HG02973 (cell line): Measurements from ENCODE around the gene EMCN.

Source experiments
- ATAC-seq: cut with Tn5 transposase; IDR thresholded peaks from one replicate; pipeline ENCODE4 v1.9.1; 2021; ENCODE audit warnings: moderate library complexity; ENCODE audit not compliant: unreplicated experiment

Gene EMCN

GRCh38 chr4:100493756-100494155, 24.1 kb downstream of the EMCN start:
- no peak for ATAC-seq

GRCh38 chr4:100492129-100492528, 25.7 kb downstream of the EMCN start:
- no peak for ATAC-seq

DNA sequence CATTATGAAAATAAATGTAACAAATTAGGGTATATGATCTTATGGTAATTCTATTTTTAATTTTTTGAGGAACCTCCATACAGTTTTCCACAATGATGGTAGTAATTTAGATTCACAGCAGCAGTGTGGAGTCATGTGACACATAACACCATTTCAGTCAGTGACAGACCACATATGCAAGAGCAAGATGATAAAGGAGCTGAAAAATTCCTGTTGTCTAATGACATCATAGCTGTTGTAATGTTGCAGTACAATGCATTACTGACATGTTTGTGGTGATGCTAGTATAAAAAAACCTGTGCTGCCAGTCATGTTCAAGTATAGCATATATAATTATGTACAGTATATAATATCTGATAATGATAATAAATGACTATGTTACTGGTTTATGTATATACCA, 28.5 kb downstream of the EMCN start:
- ATAC-seq, result no peak

- ATAC-seq, result no peak
Observed at GRCh38 chr4:100486496-100486895, 31.3 kb downstream of the EMCN start.

GRCh38 chr4:100483796-100484195, 34.0 kb downstream of the EMCN start:
- ATAC-seq, result no peak

GRCh38 chr4:100479971-100480370, 37.9 kb downstream of the EMCN start:
- no peak for ATAC-seq

DNA sequence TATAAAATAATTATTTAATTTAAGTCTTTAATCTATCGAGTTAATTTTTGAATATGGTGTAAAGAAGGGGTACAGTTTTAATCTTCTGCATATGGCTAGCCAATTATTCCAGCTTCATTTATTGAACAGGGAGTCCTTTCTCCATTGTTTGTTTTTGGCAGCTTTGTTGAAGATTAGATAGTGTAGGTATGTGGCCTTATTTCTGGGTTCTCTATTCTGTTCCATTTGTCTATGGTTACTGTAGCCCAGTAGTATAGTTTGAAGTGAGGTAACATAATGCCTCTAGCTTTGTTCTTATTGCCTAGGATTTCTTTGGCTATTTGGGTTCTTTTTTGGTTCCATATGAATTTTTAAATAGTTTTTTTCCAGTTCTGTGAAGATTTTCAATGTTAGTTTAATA, 48.3 kb downstream of the EMCN start:
- no peak for ATAC-seq

- no peak for ATAC-seq
Observed at GRCh38 chr4:100466501-100466900, 51.3 kb downstream of the EMCN start.

DNA sequence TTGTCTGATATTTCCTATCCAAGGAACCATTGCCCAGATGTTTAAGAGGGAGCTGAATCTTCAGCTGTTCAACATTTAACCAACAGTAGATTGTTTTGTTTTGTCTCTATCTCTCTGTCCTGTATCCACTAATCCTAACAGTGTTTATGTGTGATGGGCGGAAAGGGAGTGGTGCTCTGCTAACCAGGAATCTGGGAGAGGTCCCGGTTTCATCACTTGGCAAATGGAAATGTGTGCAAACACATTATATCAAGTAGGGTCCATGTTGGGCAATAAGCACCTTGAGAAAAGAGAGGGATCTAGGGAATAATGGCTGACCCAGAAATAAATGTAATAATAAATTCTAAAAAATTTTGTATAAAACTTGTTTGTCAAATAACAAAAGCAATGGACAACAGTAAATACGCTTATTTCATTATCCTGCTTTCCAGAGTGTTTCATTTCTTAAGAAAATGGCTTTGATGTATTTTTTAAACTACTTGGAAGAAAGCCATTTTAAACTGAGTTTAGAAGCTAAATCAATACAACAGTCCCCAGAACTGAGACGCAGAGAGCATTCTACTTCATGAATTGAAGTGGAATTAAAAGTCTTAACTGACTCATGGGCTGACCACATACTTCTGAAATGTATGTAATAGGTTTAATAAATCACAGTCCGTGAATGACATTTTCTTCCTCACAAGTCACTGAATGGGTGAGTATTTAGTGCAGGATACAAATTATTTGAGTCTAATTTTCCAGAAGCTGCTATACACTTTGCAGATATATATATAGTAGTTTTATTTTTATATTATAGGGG, 55.8 kb downstream of the EMCN start:
- ATAC-seq, result no peak

DNA sequence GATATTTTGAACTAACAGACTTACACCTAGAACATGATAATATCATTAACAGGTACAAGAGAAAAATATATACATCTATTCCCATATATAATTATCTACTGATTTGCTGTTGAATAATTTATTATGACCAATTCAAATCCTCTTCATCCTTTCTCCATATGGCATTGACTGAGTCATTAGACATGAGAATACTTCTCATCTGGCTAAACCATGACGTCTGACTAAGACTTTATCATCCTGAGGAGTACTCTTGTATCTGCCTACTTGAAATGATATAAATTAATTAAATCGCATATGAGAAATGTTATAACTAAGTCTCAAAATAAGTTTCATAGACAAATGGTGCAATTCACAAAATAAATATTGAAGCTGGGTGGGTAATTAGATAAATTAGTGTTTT, 67.4 kb downstream of the EMCN start:
- ATAC-seq, result no peak

GRCh38 chr4:100431416-100431815, 86.4 kb downstream of the EMCN start:
- ATAC-seq, result no peak

DNA sequence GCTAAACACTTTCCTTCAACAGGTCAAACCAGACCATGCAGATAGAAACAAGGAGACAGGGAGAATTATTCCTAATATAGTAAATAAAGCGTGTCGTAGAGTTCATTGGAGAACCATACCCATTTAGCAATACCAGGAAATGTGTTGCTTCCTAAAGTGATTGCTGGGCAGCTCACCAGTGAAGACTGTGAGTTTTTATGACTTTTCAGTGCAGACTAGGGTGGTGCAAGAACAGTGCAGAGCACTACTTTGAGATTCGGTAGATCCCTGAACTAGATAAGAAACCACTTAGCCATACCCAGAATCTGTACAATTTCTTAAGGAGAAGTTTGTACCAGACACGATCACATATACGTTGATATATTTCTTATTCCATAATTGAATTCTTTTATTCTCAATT, 87.4 kb downstream of the EMCN start:
- no peak for ATAC-seq

DNA sequence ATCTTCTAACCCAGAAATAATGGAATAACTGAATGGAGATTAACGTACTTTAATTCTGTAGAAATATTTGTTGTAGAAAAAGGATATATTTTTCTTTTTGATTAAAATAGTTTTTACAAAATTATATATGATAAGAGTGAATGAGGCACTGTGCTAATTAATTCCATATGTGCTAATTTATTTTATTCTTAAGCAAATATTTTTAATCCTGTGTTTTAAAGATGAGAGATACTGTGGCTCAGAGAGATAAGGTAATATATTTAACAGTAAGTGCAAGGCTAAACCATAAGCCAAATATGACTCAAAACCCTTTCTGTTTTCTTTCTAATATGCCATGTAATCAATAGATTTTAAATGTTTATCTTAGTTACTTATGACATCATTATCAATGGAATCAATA, 88.2 kb downstream of the EMCN start:
- no peak for ATAC-seq

DNA sequence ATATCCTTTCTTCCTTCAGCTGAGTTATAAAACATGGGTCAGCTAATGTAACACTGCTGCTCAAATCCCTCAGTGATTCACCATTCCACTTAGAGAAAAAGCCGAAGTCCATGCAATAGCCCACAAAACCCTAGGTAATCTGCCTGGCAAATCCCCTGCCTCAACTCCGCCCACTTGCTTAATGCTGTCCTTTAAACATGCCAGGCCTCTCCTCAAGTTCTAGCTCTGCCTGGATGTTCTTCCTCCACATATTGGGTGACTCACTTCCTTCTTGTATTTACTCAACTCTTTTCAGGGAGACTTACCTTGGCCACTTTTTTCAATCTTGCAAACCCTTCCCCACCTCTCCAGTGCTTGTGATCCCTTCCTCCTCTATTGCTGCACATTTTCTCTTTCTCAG, 89.8 kb downstream of the EMCN start:
- no peak for ATAC-seq

DNA sequence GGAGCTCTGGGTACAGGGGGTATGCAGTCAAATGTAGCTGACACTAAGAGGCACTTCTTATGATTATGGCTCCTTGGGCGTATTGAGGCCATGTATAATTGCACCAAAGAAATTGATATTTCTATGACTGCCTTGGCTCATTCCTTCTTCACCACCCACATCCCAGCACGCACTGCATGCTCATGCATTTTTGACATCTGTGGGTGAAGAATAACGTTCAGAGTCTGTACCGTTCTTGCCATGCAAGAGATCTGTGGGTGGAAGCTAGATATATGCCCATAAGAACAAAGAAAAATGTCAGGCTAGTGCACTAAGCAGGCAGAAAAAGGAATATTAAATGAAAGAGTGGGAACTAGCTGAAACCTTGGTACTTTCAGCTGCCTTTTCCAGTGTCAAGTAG, 93.4 kb downstream of the EMCN start:
- no peak for ATAC-seq

- ATAC-seq, result no peak
Observed at GRCh38 chr4:100422894-100423293, 94.9 kb downstream of the EMCN start.

- ATAC-seq, result no peak
Observed at GRCh38 chr4:100421361-100421978, 96.4 kb downstream of the EMCN start.

GRCh38 chr4:100420571-100420970, 97.3 kb downstream of the EMCN start:
- ATAC-seq, result no peak

- no peak for ATAC-seq
Observed at GRCh38 chr4:100417565-100417964, 100.3 kb downstream of the EMCN start.

DNA sequence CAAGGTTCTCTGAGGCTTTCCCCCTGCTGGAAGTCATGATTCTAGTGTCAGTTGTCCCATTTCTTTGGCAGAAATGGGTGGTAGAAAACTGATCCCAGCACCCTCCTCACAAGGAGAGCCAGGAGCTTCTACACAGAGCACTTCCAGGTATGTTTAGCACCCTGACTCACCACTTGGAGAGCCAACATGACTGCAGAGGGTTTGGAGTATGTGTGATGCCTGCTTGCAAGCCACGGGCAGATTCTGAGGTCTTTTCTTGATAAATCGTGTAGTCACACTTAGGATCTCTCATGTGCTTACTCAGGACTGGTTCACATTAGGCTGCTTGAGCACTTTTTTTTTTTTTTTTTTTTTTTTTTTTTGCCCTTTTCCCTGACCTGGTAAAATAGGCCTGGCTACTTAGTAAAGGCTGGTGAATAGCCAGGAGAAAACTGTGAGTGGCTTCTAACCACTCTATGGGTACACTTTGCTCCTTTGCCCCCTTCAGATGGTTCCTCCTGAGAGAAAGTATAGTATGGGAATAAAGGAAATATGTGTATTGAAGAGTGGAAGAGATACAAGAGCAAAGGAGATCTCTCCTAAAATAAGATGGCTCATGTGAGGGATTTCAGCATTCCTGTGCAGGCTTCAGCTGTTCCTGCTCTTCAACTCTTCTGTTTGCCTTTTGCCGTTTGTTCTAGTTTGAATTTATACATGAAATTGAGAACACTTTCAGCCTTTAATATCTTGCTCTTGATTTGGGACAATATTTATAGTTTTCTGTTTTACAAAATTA, 103.6 kb downstream of the EMCN start:
- no peak for ATAC-seq

GRCh38 chr4:100391863-100392262, 126.0 kb downstream of the EMCN start:
- ATAC-seq, result no peak

DNA sequence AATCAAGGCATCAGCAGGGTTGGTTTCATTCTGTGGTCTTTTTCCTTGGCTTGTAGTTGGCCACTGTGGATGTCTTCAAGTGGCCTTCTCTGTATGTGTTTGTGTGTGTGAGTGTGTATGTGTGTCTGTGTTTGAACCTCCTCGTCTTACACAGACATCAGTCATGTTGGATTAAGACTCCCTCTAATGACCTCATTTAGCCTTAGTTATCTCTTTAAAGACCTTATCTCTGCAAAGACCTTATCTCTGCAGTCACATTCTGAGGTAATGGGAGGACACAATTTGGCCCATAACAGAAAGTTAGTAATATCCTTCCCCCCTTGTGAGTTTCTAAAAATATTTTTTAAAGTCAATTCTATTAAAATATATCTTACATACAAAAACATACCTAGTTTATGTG, 126.7 kb downstream of the EMCN start:
- ATAC-seq, result no peak
